ENCODE results near the gene PLCXD3. TPM values are rescaled to one million over a fixed set of nuclear protein-coding genes. Genes with fewer than 3 reads are reported as not detected.

PLCXD3 gene
- total and polyA plus RNA-seq, 2 of the 8 experiments (the other 6 are each of a cell fraction or from before 2014, with no cell fraction given) = 0.03 to 0.07 TPM

- TF ChIP-seq CHD7 (IDR thresholded peaks at IDR 0.05; ENCODE audit: insufficient replicate concordance, low read length) (no peak), KDM1A (IDR thresholded peaks at IDR 0.05; ENCODE audit: borderline replicate concordance, low read length) (no peak), POU5F1 (IDR thresholded peaks at IDR 0.05; ENCODE audit: low read depth, low read length) (no peak), RXRA (IDR thresholded peaks at IDR 0.05; ENCODE audit: insufficient read depth, low read depth, low read length) (no peak), TCF12 (IDR thresholded peaks at IDR 0.05; ENCODE audit: low read depth, low read length) (no peak), CHD1 (IDR thresholded peaks at IDR 0.05; ENCODE audit: low read depth, low read length) (no peak), TAF7 (optimal IDR thresholded peaks at IDR 0.05; ENCODE audit: borderline replicate concordance, low read depth, low read length) (no peak), JUND (IDR thresholded peaks at IDR 0.05; ENCODE audit: low read length) (no peak), RNF2 (IDR thresholded peaks at IDR 0.05; ENCODE audit: borderline replicate concordance, low read depth, low read length, missing control alignments, poor library complexity, severe bottlenecking) (no peak), SUZ12 (IDR thresholded peaks at IDR 0.05; ENCODE audit: low read length) (no peak), SRF (IDR thresholded peaks at IDR 0.05; ENCODE audit: low read depth, low read length) (no peak), EGR1 (IDR thresholded peaks at IDR 0.05; ENCODE audit: borderline replicate concordance, low read depth, low read length) (no peak)
These were observed 139.9 kb downstream of the PLCXD3 start (continued) for GRCh38 chr5:41370482-41370881.
